ENCODE results near the gene CATSPER1. TPM values are rescaled to one million over a fixed set of nuclear protein-coding genes. Genes with fewer than 3 reads are reported as not detected.
A peak's percentile ranks its signal among the peaks of the same experiment; 100 is the strongest.

Gene CATSPER1
- polyA plus RNA-seq, 1 of the 3 experiments (the other 2 are of a cell fraction) = 2.2 TPM

DNA sequence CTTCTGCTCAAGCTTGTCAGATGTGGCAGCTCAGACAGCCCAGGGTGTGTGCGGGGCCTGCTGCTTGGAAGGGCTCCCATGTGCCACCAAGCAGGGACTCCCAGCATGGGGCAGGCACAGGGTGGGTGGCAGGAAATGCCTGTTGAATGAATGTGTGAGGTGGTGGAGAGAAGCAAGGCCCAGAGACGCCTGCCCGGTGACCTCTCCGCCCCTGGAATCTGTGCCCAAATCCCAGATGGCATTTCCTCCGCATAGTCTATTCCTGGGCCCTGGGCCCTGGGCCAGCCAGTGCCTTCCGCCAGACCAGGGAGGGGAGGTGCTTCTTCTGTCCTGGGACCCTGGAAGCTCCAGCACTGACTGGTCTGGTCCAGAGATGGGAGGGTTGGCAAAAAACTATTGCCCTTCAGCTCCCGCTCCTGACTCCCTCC is 10.8 kb downstream of the CATSPER1 start:
- H3K9me2 ChIP-seq = no peaks in the 10 kb centered on the region
- H3K9ac ChIP-seq = peak overlapping the region; percentile 71
- DNase-seq = no peak
- no peaks in the 10 kb centered on the region for H3K9me3 ChIP-seq
- peak overlapping the region; percentile 35 for H2AFZ ChIP-seq (ENCODE audit: low read depth)
- H3K27ac ChIP-seq (ENCODE audit: low read depth in 2 of 2, low read length in 1 of 2) = peak overlapping the region; percentile 73 to 92
- H3K4me2 ChIP-seq = peak overlapping the region; percentile 74
- POLR2A ChIA-PET = no interaction called here
- H3K36me3 ChIP-seq (replicated peaks in 1 of 2; ENCODE audit: control insufficient read depth in 1 of 2, insufficient read depth in 2 of 2, low read length in 1 of 2) = no peaks in the 10 kb centered on the region
- H3K4me1 ChIP-seq (ENCODE audit: control insufficient read depth in 1 of 2, insufficient read depth in 2 of 2, low read depth in 1 of 2, low read length in 1 of 2) = peaks cover 15 to 33% of the 10 kb centered on the region in 2 experiments; a peak in 3 of 4 replicates
- no peaks in the 10 kb centered on the region for H3K27me3 ChIP-seq (ENCODE audit: insufficient read depth)
- no CpG with 5 or more reads among the region's 7 CpGs for WGBS (ENCODE audit: low lambda C conversion rate)
- peaks cover 35% of the 10 kb centered on the region; the same call in 1 of the 2 replicates for H3K79me2 ChIP-seq (ENCODE audit: insufficient read depth)
- peak; percentile 95 for TF ChIP-seq NFIC (IDR thresholded peaks at IDR 0.05; ENCODE audit: borderline replicate concordance)
- TF ChIP-seq ELF1 (IDR thresholded peaks at IDR 0.05) = no peak
- peak; percentile 71; the same call in 1 of the 2 replicates for TF ChIP-seq MEF2A (IDR thresholded peaks at IDR 0.05; ENCODE audit: borderline replicate concordance, low read depth)
- peak; percentile 78 for TF ChIP-seq FOSL2 (IDR thresholded peaks at IDR 0.05; ENCODE audit: borderline replicate concordance, low read depth)
- no peak for TF ChIP-seq REST (IDR thresholded peaks at IDR 0.05; ENCODE audit: low read depth, low read length)
- TF ChIP-seq GABPA (IDR thresholded peaks at IDR 0.05; ENCODE audit: low read depth) = peak; percentile 46; the same call in 1 of the 2 replicates
- TF ChIP-seq CHD2 (IDR thresholded peaks at IDR 0.05; ENCODE audit: low read length, partially characterized antibody) = no peak
- TF ChIP-seq EZH2phosphoT487 (IDR thresholded peaks at IDR 0.05; ENCODE audit: borderline replicate concordance, low read depth) = no peak
- TF ChIP-seq POLR2AphosphoS5 (IDR thresholded peaks at IDR 0.05; ENCODE audit: low read depth, low read length) = 0 out of 2 replicates have a peak, but pooled peaks have one; percentile 22
- TF ChIP-seq, protein P1, sequence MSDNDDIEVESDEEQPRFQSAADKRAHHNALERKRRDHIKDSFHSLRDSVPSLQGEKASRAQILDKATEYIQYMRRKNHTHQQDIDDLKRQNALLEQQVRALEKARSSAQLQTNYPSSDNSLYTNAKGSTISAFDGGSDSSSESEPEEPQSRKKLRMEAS (IDR thresholded peaks at IDR 0.05; ENCODE audit: low read depth) = peak; percentile 76; the same call in 1 of the 2 replicates
- TF ChIP-seq, protein P2, sequence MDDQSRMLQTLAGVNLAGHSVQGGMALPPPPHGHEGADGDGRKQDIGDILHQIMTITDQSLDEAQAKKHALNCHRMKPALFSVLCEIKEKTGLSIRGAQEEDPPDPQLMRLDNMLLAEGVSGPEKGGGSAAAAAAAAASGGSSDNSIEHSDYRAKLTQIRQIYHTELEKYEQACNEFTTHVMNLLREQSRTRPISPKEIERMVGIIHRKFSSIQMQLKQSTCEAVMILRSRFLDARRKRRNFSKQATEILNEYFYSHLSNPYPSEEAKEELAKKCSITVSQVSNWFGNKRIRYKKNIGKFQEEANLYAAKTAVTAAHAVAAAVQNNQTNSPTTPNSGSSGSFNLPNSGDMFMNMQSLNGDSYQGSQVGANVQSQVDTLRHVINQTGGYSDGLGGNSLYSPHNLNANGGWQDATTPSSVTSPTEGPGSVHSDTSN (IDR thresholded peaks at IDR 0.05) = peak; percentile 74
- peak; percentile 97 for TF ChIP-seq RXRA (IDR thresholded peaks at IDR 0.05; ENCODE audit: borderline replicate concordance, low read depth)
- TF ChIP-seq FOXM1 (IDR thresholded peaks at IDR 0.05; ENCODE audit: low read depth) = no peak
- no peak for TF ChIP-seq FOXJ3 (CRISPR knock-in tag; IDR thresholded peaks at IDR 0.05)
- 0 out of 2 replicates have a peak, but pooled peaks have one; percentile 14 for TF ChIP-seq ZBTB33 (IDR thresholded peaks at IDR 0.05; ENCODE audit: borderline replicate concordance, low read depth)
- no peak for TF ChIP-seq SMC3 (IDR thresholded peaks at IDR 0.05; ENCODE audit: low read depth, low read length)
- peak; percentile 82 for TF ChIP-seq JUND (IDR thresholded peaks at IDR 0.05)
- no peak for TF ChIP-seq GATA2 (CRISPR knock-in tag; IDR thresholded peaks at IDR 0.05)
- peak; percentile 92 for TF ChIP-seq TCF12 (IDR thresholded peaks at IDR 0.05)
- peak in 1 of 2 experiments; percentile 86; a peak in 1 of 4 replicates for TF ChIP-seq EP300 (IDR thresholded peaks at IDR 0.05; ENCODE audit: borderline replicate concordance in 1 of 2, low read depth in 1 of 2, low read length in 1 of 2)
- peak; percentile 92 for TF ChIP-seq TEAD4 (IDR thresholded peaks at IDR 0.05; ENCODE audit: borderline replicate concordance, insufficient read depth)
- no peak for TF ChIP-seq MXI1 (IDR thresholded peaks at IDR 0.05; ENCODE audit: low read depth, low read length)
- H3K4me3 ChIP-seq (ENCODE audit: low read depth in 2 of 2, low read length in 1 of 2) = no peak overlapping the region
- peaks cover 30% of the 10 kb centered on the region for H3F3A ChIP-seq (replicated peaks; ENCODE audit: insufficient read depth)
- H4K20me1 ChIP-seq (ENCODE audit: insufficient read depth) = no peaks in the 10 kb centered on the region
- CTCF ChIA-PET = interaction anchor here (1.1 kb wide), 1 partner anchor 30 kb away, joined by 3 read pairs; no protein-coding TSS in a partner anchor

All from SK-N-SH (cell line).